GM18907 (cell line): ENCODE results near the gene ANKRD29.

Experiments used
- ATAC-seq: cut with Tn5 transposase; IDR thresholded peaks from one replicate; pipeline ENCODE4 v1.9.1; 2021; ENCODE audit warnings: mild to moderate bottlenecking, moderate library complexity; ENCODE audit not compliant: unreplicated experiment

Gene ANKRD29, protein sequence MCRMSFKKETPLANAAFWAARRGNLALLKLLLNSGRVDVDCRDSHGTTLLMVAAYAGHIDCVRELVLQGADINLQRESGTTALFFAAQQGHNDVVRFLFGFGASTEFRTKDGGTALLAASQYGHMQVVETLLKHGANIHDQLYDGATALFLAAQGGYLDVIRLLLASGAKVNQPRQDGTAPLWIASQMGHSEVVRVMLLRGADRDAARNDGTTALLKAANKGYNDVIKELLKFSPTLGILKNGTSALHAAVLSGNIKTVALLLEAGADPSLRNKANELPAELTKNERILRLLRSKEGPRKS

DNA sequence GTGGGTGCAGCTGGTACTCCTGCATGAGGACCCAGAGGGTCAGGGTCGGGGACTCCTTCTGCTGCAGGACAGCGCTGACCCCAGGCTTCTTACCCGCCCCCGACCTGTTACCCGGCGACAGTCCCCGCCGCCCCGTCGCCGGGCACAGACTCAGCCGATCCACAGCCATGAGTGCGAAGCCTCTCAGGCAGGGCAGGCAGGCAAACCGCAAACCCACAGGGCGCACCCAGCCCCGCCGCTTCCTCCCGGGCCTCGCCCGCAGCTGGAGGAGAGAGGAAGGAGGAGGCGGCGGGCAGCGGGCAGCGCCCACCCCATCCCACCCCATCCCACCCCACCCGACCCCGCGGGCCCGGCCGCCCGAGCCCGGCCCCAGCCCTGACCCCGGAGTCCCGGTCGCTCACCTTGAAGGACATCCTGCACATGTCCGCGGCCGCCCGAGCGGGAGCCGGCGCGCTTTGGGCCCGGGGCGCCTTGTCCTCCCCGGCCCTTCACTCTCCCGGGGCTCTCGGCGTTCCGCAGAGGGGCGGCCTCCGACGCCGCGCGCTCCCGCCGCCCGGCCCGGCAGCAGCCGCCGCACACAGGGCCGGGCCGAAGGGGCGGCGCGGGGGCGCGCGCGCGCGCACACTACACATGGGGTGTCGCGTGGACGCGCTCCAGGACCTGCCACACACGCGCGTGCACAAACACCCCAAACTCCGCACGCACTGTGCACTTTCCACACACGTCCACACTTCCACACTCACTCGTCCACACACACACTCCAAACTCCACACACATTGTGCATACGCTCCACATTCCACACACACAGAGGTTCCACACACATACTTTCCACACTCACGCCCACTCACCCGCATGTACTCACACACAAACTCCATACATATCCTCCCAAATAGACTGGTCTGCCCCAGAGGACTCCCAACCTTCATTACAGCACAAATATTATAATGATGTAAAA, at the start of gene ANKRD29:
ANKRD29 (minus strand) TSS at position 603 of the 955 bp plus-strand sequence; CDS start at position 422, 181 bp downstream.
- ATAC-seq: no peak

DNA sequence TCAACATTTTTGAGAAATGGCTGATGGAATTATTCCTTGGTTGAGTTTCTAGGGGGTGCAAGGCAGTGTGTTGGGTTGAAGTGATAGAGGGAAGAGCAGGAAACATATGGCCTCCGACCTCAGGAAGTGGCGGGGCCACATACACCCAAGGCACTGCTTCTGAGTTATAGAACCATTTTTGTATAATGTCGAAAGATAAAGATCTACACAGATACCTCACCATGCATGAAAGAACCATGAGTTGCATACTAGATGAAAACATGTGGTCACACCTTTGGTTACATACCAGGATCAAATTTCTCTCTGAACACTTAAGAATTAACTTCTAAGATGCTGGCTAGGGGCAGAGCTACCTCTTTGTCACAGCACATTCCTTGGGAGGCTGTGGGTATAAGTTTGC, 49.7 kb upstream of the ANKRD29 start:
- no peak for ATAC-seq

DNA sequence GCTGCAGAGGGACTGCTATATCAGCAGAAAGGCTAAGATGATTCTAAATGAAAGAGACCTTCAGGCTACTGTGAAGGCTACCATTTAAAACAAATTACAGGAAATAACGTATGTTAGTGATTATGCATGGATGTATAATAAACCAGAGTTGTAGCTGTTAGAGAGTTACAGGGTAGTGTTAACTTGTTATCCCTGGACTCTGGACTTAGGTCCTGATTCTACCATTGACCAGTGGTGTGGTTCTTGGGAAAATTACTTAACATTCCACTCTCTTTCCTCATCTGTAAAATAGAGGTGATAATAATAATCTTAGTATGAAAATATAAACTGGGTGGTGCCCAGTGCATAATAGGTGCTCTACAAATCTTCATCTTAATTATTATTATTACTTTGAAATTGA, 48.7 kb upstream of the ANKRD29 start:
- no peak for ATAC-seq

DNA sequence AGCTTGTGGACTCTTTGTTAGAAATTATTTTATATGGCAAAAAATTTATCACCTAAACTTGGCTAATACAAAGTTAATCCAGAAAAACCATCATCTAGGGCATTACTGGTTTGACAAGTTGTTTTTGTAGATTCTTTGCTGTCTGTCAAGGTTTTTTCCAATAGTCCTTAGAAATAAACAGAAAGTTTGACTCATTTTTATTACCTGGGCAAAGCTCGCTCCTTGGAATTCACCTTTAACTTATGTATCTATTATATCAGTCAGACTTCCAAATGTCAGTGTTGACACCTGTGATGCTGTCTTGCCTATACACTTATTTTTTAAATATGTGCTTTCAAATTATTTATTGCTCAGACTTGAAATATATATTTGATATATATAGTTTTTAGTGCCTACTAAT, 48.2 kb upstream of the ANKRD29 start:
- no peak for ATAC-seq

DNA sequence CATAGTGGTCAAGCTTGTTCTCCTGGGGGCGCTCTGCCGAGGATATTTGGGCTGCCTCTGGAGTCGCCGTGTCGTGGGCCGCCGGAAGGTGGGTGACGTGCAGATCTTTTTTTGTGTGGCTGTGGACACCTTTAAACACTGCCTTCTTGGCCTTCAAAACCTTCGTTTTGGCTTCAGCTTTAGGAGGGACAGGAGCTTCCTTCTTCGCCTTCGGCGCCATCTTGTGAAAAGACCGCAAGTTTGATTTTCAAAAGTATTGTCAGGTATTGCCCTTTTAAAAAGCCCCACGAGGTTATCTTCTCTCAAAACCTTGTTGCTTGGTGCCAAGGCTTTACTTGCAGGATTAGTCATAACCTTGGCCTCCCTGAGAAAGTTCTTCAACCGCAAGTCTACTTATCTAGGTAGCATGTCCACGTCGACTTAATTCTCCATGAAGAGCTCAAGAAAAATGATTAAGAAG, 47.4 kb upstream of the ANKRD29 start:
- ATAC-seq: no peak

DNA sequence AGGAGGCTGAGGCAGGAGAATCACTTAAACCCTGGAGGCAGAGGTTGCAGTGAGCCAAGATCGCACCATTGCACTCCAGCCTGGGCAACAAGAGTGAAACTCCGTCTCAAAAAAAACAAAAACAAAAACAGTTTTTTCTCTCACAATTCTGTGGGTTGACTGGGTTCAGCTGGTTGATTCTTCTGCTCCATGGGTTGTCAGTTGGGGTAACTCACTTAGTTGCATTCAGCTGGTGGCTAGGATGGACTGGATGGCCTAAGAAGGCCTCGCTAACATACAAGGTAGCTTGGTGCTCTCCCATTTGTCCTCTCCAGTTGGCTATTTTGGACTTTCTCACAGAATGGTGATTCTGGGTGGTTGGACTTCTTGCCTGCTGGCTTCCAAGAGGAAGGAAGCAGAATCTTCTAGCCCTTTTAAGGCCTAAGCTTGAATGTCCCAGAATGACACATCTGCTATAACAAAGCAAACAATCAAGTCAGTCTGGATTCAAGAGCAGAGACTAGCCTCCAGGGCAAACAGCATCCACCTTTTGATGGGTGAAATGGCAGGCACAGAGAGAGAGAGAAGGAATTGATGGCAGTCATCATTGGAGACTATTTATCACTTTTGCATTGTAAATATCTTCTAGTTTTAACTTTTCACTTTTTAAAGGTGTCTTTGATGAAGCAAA, 44.4 kb upstream of the ANKRD29 start:
- no peak for ATAC-seq

DNA sequence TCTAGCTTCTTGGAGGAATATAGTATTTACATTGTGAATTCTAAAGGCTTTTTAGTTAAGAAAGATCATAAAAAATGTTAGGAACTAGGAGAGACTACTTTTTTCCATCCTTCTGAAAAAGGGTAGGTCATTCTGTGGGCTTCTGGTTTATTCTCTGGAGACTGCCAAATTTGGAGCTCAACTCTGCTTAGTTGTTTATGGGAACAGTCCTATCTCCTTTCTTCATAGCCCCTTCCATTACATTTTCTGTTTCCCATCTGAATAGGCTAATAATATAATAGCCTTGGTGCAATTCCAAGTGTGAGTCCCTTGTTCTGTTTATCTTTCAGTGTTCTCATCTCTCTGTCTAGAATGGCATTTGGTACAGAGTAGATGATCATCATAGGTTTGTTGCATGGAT, 42.1 kb upstream of the ANKRD29 start:
- ATAC-seq: no peak

DNA sequence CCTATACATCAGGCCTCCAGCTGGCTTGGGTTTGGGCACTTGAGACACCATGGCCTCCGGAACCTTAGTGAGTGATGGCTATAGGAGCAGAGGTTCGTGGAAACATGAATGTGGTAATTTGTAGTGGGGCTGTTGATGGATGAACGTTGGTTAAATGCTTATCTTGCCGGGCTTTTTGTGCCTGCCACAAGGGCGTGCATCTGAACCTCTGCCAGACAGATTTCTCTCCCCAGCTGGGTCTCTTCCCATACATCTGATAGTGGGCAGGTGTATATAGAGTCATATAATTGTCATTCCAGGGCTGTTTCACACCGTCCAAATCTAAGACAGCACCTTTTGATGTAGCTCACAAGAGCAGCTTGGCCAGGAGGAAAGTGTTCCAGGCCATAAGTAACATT, 41.3 kb upstream of the ANKRD29 start:
- ATAC-seq: no peak

DNA sequence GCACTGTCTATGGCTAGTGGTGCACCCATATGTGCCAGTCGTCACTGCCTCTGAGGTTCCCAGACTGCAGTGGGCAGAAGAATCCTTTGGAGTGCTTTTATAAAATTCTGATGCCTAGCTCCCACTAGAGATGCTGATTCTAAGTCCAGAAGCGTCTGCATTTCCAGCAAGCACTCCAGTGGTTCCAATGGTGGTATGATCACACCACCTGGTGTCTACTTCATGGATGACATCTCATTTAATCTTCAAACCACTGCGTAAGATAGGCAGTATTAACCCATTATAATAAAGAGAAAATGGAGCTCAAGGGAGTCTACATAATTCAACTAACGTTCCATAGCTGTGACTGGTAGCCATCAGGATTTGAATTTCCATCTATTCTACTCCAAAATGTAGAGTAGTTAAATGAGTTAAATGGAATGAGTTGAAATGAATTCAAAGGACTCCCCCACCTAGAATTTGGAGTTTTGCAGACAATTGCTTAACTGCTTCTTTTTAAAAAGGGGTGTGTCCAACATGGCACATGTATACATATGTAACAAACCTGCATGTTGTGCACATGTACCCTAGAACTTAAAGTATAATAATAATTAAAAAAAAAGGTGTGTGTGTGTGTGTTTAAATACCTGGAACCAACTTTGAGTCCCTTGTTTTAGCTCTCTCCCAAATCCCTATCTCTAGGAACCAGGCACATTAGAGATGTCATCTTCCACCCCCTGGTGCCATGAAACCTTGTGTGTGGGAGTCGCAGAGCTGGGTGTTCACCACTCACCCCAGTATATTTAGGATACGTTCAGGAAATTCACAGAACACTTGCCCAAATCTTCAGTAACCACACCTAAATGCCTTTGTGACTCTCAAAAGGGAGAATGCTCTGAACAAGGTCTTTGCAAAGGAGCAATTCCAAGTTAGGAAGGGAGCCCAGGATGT, 40.6 kb upstream of the ANKRD29 start:
- no peak for ATAC-seq

DNA sequence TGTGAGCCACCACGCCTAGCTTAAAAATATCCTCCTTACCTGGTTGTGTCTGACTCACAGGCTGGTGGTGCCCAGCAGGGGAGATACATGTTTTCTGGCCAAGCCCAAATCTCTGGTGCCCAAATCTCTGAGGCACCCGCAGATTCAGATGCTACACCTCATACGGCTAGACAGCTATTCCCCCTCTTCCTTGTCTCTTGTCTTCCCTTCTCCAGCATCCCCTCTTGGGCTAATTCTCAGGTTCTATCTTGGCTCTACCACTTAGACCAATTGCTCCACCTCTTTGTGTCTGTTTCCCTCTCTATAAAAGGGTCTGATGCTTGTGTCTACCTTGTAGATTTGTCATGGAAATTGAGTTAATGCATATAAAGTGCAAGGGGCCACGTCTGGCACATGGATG, 39.9 kb upstream of the ANKRD29 start:
- no peak for ATAC-seq

DNA sequence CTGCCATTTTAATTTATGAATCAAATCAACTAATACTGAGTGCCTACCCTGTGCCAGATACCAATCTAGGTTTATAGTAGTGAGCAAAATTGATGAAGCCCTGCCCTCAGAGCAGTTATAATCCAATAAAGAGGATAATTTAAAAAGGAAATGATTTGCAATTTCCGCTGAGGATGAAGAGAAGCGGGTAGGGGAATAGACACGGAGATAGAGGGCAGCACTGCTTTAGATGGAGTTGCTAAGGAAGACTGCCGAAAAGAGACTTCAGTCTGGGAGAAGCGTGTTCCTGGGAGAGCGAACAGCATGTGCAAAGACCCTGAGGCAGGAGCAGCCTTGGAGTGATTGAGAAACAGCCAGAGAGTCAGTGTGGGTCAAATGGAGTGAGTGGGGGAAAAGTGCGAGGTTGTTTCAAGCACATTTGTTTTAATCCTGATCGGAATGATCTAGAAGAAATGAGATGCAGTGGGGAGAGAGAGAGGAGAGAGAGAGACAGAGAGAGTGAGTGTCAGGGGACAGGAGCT, 38.9 kb upstream of the ANKRD29 start:
- ATAC-seq: no peak

DNA sequence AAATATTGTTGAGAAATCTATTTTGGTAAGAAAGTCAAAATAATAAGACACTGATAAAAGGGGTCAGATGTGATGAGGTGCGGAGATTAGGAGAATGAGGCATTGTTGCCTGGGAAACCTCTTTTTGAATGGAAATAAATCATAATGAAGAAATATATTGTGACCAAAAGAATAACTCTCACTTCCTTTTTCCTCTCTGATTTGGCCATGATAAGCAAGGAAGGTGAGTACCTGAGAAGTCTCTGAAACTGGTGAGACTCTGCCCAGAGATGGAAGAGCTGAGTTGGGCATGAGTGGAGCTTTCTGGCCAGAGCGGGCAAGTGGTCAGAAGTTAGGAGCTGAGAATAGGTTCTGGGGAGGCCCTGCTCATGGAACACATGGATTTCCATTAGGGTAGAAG, 38.3 kb upstream of the ANKRD29 start:
- no peak for ATAC-seq

DNA sequence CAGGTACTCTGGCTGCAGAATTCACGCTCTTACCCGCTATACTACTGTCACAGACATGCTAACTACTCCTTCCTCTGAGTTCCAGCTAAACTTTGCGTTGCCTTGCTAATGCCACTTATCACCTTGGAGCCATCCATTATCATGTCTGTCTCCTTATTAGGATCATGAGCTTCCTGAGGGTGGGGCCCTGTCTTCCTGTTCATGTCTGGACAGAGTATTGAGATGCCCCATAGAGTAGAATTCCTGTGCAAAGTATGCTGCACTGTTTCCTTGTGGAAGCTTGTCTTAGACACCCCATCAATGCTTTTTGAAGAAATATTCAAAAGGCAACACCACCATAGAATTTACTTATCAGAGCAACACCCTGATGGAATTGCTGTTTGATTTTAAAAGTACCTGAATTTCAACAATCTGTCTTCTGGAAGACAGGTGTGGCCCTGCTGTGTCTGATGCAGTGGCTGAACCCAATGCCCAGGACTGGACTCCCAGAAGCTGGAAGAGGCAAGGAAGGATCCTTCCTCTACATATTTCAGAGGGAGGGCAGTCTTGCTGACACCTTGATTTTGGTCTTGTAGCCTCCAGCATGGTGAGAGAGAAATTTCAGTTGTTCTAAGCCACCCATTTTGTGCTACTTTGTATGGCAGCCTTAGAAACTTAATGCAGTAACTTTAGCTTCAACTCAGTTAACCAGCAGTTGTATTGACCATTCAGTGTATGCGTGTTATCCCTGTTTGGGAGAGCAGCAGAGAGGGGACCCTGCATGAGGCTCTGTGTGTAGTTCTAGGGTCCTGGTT, 32.1 kb upstream of the ANKRD29 start:
- ATAC-seq: no peak

DNA sequence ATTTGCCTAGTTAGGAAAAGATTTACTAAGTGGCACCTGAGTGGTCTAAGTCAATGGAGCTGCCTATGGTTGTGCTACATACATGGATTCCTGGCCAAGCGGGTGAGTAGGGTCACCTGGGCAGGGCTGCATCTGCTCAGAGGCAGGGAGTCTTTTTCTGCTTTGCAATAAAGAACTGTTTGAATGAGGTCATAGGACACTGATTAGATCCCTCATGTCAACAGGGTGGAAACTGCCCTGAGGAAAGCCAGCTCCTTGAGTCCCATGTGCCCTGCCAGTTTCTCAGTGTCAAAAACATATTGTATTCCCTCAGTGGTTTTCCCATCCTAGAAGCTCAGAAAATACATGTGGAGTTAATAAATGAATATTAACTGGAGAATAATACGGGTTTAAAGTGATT, 31.1 kb upstream of the ANKRD29 start:
- no peak for ATAC-seq

DNA sequence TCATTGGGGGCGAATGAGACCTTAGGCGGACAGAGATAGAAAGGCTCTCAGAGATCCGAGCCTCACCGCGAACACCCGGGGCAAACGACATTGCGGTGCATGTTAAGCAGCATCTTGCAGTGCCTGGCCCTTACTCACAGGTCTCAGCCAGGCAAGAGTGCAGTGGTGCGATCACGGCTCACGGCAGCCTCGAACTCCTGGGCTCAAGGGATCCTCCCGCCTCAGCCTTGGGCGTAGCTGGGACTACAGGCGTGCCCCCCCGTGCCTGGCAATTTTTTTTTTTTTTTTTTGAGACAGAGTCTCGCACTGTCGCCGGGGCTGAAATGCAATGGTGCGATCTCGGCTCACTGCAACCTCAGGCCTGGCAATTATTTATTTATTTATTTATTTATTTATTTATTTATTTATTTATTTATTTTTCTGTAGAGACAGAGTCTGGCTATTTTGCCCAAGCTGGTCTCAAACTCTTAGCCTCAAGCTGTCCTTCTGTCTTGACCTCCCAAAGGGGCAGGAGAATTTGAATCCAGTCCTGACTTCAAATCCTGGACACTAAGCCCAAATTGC, 27.9 kb upstream of the ANKRD29 start:
- ATAC-seq: no peak

DNA sequence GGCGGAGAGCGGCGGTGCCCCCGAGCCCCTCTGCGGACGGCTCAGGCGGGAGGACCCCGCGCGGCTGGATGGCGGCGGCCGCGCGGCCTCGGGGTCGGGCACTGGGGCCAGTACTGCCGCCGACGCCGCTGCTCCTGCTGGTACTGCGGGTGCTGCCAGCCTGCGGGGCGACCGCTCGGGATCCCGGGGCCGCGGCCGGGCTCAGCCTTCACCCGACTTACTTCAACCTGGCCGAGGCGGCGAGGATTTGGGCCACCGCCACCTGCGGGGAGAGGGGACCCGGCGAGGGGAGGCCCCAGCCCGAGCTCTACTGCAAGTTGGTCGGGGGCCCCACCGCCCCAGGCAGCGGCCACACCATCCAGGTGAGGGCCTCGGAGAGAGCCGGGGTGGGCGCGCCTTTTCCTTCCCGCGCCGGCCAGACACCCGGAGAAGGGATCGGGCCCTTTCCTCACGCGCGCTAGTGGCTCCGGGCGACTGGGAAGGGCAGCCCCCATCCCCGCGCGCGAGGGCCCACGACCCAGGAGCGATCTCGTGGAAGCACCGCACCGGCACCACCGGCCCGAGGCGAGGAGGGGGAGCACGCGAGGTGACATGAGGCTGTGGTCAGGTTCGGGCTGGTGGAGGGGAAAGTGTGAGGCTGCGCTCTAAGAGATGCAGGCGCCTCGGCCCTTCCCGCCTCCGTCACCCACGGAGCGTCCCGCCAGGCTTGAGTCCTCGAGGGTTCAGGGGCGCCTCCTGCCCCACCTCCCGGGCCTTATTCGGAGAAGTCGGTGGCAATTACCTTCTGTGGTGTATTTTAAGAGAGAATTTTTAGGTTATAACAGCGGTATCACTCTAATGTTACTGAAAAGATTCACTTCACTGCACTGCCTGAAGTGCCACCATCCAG, 27.1 kb upstream of the ANKRD29 start:
- no peak for ATAC-seq

DNA sequence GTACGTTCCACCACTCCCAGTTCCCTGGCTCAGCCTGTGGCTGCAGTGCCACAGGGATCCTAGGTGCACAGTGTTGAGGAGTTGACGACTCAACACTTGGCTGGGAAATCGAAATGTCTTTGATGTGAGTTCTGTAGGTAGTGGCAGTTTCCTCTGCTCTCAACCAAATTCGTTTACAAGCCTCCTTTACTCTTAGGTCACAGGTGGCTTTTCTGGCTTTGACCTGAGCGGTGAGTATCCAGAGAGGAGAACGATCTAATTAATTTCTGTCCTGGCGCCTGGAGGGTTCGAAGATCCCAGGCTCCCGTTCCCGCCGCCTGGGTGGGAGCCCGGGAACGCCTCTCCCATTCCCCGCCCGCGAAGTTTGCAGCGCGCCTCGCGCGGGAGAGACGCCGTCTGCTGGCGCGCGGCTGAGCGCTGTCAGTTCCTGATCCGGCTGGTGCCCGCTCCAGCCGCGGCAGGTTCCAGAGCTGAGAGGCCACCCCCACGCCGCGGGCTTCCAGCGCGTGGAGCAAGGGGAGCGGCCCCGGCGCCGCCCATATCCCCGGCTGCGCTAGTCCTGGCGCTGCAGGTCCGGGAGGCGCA, 26.4 kb upstream of the ANKRD29 start, which contains the start of gene LAMA3:
LAMA3 (plus strand) TSS at position 423 of the 585 bp plus-strand sequence. CDS start 231 bp downstream, outside the sequence.
- ATAC-seq: no peak
